SIG-M5 treated with dmso at 0.1 percent for 504 hours (cell line): ENCODE measurements around the gene GPA33.

Experiments used
- DNase-seq: peaks from one replicate; lab custom pipeline; 2025; ENCODE audit not compliant: unreplicated experiment; lab: John Stamatoyannopoulos, UW

The GPA33 gene

GRCh38 chr1:167090314-167090942 is at the start of gene GPA33:
Gene GPA33, minus strand, starts transcription at chr1:167090377. Its CDS starts 90 bp downstream, at chr1:167090287.
- DNase-seq, result peak; percentile 89

GRCh38 chr1:167138703-167139102 is 48.5 kb upstream of the GPA33 start:
- DNase-seq, result no peak

GRCh38 chr1:167137793-167138510 is 47.8 kb upstream of the GPA33 start:
- no peak for DNase-seq

GRCh38 chr1:167137332-167137781 is 47.2 kb upstream of the GPA33 start:
- DNase-seq, result no peak

- DNase-seq, result no peak
These were observed 46.6 kb upstream of the GPA33 start for GRCh38 chr1:167136806-167137205.

- no peak for DNase-seq
These were observed 46.0 kb upstream of the GPA33 start for GRCh38 chr1:167136191-167136614.

GRCh38 chr1:167135281-167135840 is 45.2 kb upstream of the GPA33 start:
- DNase-seq, result no peak

GRCh38 chr1:167132301-167133010 is 42.3 kb upstream of the GPA33 start:
- no peak for DNase-seq

GRCh38 chr1:167130829-167131510 is 40.8 kb upstream of the GPA33 start:
- no peak for DNase-seq

- DNase-seq, result no peak
These were observed 38.4 kb upstream of the GPA33 start for GRCh38 chr1:167128261-167129227.

- DNase-seq, result no peak
These were observed 37.5 kb upstream of the GPA33 start for GRCh38 chr1:167127661-167128060.

GRCh38 chr1:167127236-167127635 is 37.1 kb upstream of the GPA33 start:
- no peak for DNase-seq

GRCh38 chr1:167126811-167127210 is 36.6 kb upstream of the GPA33 start:
- DNase-seq, result no peak

- no peak for DNase-seq
These were observed 36.1 kb upstream of the GPA33 start for GRCh38 chr1:167126317-167126716.

GRCh38 chr1:167122568-167122967 is 32.4 kb upstream of the GPA33 start:
- no peak for DNase-seq

- DNase-seq, result no peak
These were observed 31.9 kb upstream of the GPA33 start for GRCh38 chr1:167122121-167122480.

- no peak for DNase-seq
These were observed 31.4 kb upstream of the GPA33 start for GRCh38 chr1:167121375-167122120.

GRCh38 chr1:167120899-167121298 is 30.7 kb upstream of the GPA33 start:
- no peak for DNase-seq

- DNase-seq, result no peak
These were observed 29.5 kb upstream of the GPA33 start for GRCh38 chr1:167119696-167120095.
